GM19099 (cell line): Measurements from ENCODE around the gene ZEB2.

ENCODE experiments used
- POLR2A ChIP-seq: IDR thresholded peaks from 3 replicates; pipeline ENCODE4 v1.6.1; 2011; ENCODE audit warnings: low read depth; ENCODE audit not compliant: insufficient read length; ENCODE audit errors: extremely low read depth

Gene ZEB2

DNA sequence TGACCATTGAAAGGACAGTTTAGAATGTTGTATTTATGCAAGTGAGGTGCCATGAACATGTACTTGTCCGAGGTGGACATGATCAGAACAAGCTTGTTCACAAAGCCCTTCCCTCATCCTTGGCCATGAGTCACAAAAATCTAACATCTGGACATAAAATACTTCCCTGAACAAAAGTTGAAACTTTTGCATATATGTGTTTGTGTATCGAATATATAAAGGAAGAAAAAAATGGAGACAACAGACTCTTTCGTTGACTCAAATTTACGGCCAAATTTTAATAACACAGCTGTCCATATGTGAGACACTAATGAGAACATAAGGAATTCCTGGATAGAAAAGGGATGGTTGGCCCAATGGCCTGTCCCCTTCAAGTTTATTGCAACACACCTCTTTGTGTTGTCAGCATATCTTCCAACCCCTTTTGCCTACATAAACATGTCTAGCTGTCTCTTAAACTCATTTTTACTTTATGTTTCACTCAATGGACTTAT is 19.4 kb upstream of the ZEB2 start:
- no peak for TF ChIP-seq POLR2A

DNA sequence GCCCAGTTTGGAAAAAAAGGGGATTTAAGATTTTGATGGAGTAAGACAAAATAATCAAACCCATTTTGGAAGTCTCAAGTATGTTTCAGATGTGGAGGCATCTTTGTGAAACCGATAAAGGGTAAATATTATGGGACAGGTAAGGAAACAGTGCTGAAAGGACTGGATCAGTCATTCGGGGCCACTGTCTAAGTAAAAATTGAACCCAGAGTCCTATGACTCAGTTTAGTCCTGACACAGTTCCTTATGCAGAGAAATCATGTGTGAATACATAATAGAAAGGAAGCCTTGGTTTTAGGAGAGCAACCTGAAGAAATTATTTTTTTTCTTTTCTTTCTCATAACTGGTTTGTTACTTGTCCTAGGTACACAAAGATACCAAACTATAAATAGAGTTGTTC is 15.4 kb upstream of the ZEB2 start:
- no peak for TF ChIP-seq POLR2A

DNA sequence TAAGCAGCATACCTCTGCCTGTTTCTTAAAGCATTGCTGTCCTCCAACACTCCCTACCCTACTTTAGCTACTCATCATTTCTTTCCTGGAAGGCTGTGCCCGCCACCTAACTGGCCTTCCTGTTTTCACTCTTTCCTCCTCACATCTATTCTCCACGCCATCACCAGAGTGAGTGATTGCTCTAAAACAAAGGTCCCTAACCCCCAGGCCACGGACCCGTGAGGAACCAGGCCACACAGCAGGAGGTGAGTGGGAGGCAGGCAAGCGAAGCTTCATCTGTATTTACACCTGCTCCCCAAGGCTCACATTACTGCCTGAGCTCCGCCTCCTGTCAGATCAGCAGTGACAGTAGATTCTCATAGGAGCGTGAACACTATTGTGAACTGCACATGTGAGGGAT is 13.3 kb upstream of the ZEB2 start:
- TF ChIP-seq POLR2A, result no peak

DNA sequence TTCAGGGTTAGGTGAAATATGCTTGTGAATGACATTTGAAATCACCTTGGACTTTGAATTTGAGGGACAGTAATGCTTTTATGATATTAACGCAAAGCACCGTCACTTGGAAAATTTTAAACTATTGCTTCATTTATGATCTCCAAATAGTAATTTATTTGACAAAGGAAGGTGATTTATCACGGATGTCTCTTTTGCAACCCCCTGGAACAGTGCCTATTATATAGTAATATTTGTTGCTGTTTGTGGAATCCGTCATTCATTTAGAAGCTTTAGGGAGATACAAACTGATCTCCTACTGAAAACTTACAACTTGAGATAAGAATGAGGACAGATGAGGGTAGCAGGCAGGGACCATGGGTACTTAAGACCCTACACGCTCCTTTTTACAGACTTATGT is 10.7 kb upstream of the ZEB2 start:
- TF ChIP-seq POLR2A, result no peak

GRCh38 chr2:144529841-144530240 is 9.9 kb upstream of the ZEB2 start:
- no peak for TF ChIP-seq POLR2A

- TF ChIP-seq POLR2A, result no peak
These were observed 8.2 kb upstream of the ZEB2 start for GRCh38 chr2:144528108-144528507.

GRCh38 chr2:144526831-144527230 is 6.9 kb upstream of the ZEB2 start:
- TF ChIP-seq POLR2A, result no peak

- no peak for TF ChIP-seq POLR2A
These were observed 4.4 kb upstream of the ZEB2 start for GRCh38 chr2:144524118-144525009.

DNA sequence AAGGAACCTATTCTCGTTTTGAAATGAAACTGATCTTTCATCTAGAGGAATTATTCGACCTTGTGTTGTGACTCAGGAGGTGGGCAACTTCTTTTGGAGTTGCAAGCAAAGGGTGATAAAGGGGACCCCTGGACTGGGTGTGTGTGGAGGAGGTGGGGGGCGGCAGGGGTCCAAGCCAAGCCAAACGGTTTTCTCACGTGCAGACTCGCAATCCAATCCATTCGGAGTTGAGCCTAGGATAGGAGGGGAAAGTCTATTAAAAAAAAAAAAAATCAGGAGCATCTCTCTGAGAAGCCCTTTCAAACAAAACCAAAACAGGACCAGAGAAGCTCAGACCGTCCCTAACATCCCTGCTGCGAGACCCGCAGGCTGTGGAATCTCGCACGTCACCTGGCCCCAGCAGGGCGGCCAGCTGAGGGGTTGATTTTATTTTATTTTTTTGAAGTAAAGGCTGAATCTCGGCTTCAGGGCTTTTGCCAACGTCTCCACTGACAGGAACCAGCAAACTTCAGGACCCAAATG is 3.7 kb upstream of the ZEB2 start:
- no peak for TF ChIP-seq POLR2A

GRCh38 chr2:144522897-144523595 is 3.1 kb upstream of the ZEB2 start:
- no peak for TF ChIP-seq POLR2A

DNA sequence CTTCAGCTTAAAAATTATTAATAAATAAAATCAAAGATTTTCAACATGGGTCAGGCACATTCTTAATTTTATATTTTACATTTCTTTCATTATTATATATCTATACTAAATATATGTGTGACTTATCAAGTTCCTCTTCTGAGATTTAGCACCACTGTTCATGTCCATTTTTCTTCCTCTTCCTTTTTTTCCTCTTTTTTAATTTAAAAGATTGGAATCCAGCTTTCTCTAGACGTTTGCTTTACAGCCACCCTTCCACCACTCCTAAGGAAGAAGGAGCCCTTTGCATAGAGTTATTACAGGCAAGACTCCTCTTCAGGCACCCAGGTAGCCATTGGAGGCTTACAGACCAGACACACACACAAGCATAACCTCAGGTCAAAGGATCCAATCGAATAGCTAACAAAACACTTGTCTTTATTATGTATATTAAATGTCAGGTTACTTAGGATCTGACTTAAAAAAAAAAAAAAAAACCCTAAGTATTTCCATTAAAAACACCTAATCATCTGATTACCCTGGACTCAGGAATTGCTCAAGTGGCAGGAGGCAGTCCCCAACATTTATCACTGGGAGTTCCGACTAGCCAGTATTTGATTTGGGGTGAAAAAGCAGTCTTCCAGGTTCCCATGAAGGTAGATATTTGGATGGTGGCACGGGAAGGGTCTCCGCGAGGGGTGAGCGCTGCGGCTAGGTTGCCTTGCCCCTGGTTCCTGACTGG is 2.4 kb upstream of the ZEB2 start:
- no peak for TF ChIP-seq POLR2A

- no peak for TF ChIP-seq POLR2A
These were observed 1.8 kb upstream of the ZEB2 start for GRCh38 chr2:144521686-144522085.

DNA sequence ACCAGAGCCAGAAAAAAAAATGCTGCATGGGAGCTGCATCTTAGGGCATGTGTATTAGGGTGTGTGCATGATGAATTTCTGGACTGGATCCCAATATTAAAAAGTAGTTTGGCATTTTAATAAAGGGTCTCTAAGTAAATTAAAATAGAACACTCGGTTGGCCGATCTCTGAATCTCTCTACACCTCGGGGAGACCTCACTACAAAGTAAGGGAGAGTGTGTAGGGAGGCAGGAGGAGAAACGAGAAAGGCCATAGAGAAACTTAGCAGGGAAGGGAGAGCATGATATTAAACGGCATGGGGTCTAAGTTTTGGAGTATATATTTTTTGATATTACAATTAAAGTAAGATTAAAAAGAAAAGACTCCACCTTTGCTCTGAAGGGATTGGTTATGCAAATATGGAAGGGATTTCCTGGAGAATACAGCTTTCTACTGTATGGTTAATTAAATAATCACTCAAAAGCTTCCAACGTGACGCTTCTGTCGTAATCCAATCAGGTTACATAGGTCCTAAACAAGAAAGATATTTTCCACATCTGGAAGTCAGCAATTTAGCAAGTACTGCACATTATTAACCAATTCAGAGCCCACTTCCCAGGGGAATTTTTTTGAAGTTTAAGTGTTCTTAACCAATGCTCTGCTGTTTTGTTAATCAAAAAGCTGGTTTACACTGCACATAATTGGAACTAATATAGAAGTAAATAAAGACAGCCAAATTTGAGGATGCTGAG is 1.0 kb upstream of the ZEB2 start:
- TF ChIP-seq POLR2A, result no peak

- no peak for TF ChIP-seq POLR2A
These were observed 354 bp downstream of the ZEB2 start for GRCh38 chr2:144519597-144519933.

DNA sequence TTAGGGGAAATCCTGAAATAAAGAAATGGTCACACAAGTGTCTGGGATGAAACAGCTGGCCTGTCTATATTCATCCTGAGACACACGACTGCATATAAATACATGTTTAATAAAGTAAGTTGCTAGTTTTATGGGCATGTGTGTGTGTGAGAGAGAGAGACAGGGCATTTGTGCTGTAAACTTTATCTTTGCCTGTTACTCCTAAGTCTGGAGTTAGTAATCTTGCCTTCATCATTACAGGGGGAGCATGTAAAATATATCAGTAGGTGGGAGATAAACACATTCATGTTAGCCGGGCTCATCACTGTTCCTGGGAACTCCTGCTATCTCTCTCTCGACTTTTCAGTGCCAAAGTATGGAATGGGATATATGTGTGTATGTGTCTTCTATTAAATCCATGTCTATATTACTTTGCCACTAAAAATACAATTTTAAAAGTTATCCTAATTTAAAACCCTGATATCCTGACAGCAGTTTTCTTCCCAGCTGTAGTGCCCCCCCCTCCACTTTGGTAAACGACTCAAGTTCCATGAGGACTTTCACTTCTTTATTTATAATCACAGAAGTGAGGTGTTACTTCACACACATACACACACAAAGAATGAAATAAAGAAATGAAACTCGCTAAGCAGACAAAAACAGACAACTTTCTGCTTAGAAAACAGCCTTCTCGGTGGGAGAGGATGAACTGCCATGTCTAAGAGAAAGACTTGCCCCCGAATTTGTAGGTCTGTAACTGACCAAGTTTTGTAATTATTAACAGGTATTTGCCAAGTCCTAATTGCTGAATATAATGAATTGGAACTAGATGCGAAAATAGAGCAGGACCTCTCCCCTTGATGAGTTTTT is 947 bp downstream of the ZEB2 start:
- TF ChIP-seq POLR2A, result no peak
